Activated naive CD4-positive, alpha-beta T cell treated with anti-CD3 and anti-CD28 coated beads, Interleukin-2, amount 50 U/mL, for 72 hours (primary cell): ENCODE data around the gene TMEM119. TPM values are rescaled to one million over a fixed set of nuclear protein-coding genes. Genes with fewer than 3 reads are reported as not detected.
A peak's percentile ranks its signal among the peaks of the same experiment; 100 is the strongest.
"Not testable (repeated sequence)": the region's sequence is repeated elsewhere in the genome, so short reads cannot be mapped to it uniquely, and the experiment has no call there.

Source experiments
- ATAC-seq, 2 donors: fragments of 150-1000 bp; cut with Tn5 transposase; 2 replicates each; pipeline ENCODE4 v1.10.0; 2021; ENCODE audit warnings: mild to moderate bottlenecking in 2 of 2, moderate library complexity in 2 of 2
- DNase-seq, 2 donors: peaks; one replicate each; pipeline ENCODE4 v3.0.0; 2021 to 2022; ENCODE audit warnings: low spot score in 2 of 2
- H3K27ac Mint-ChIP-seq, 2 donors: one replicate each; pipeline ENCODE4 v1.8.0; 2022; ENCODE audit warnings: mild to moderate bottlenecking in 2 of 2, mixed read lengths in 2 of 2
- H3K36me3 Mint-ChIP-seq, 2 donors: one replicate each; pipeline ENCODE4 v1.8.0; 2022; ENCODE audit warnings: mixed read lengths in 2 of 2
- H3K9me3 Mint-ChIP-seq, 2 donors: one replicate each; pipeline ENCODE4 v1.8.0; 2022; ENCODE audit warnings: mixed read lengths in 2 of 2
- total RNA-seq, 2 donors: library from RNA; stranded (reverse); gene quantifications; one replicate each; pipeline ENCODE4 v1.2.3, GENCODE V29; 2022

TMEM119 gene
- total RNA-seq, 2 donors from 2014 or later: 0.09 TPM; not detected in 1

GRCh38 chr12:108637222-108637971 is 39.5 kb upstream of the TMEM119 start:
- no peak for DNase-seq
- no peak overlapping the region for H3K27ac Mint-ChIP-seq
- no peaks in the 10 kb centered on the region for H3K9me3 Mint-ChIP-seq
- peaks cover 9 to 12% of the 10 kb centered on the region in 2 donors for H3K36me3 Mint-ChIP-seq
- ATAC-seq: no peak

GRCh38 chr12:108635997-108636808 is 38.3 kb upstream of the TMEM119 start:
- H3K27ac Mint-ChIP-seq: peak overlapping the region in 1 of 2 donors; percentile 91
- DNase-seq (no peak), ATAC-seq (no peak)
- peaks cover 17 to 21% of the 10 kb centered on the region in 2 donors for H3K36me3 Mint-ChIP-seq
- no peaks in the 10 kb centered on the region for H3K9me3 Mint-ChIP-seq

DNA sequence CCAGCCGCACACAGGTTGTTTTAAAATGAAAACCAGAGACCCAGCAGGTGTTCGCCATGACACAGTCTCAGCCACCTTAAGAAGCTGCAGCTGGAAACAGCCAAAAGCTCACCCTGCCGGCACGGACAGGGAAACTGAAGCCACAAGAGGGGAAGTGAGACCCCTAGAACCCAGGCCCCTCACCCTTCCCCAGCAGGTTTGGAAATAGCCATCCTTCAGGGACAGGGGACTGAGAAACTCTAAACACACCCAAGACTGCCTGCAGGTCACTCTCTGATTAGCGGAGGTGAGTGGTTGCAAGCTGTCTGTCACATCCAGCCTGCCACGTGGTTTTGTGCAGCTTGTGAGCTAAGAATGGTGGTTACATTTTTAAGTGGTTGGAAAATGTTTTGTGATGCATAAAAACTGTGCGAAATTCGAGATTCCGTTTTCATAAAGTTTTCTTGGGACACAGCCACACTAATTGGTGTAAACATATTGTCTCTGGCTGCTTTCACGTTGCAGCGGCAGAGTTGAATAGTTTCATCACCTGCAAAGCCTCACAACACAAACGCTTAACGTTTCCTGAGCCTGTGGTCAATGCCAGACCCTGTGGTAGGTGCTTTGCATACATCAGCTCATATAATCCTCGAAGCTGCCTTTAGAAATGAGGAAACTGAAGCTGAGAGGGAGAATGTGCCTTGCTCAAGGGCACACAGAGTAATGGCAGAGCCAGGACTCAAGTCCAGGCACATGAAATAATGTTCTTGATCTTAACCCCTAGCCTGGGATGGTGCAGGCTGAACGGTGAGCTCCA is 37.5 kb upstream of the TMEM119 start:
- peak overlapping the region; percentile 91 to 98 for H3K27ac Mint-ChIP-seq
- peaks cover 0 to 3% of the 10 kb centered on the region in 2 donors for H3K9me3 Mint-ChIP-seq
- peaks cover 18 to 21% of the 10 kb centered on the region in 2 donors for H3K36me3 Mint-ChIP-seq
- peak in 1 of 2 donors; percentile 55 for DNase-seq
- ATAC-seq: peak; percentile 25 to 50

- Mint-ChIP-seq H3K36me3 (peaks cover 23 to 26% of the 10 kb centered on the region in 2 donors), H3K27ac (peak overlapping the region; percentile 91 to 98), H3K9me3 (peaks cover 0 to 3% of the 10 kb centered on the region in 2 donors)
- DNase-seq (peak in 1 of 2 donors; percentile 74), ATAC-seq (peak; percentile 8 to 36)
These were observed 36.5 kb upstream of the TMEM119 start for GRCh38 chr12:108634341-108634751.

DNA sequence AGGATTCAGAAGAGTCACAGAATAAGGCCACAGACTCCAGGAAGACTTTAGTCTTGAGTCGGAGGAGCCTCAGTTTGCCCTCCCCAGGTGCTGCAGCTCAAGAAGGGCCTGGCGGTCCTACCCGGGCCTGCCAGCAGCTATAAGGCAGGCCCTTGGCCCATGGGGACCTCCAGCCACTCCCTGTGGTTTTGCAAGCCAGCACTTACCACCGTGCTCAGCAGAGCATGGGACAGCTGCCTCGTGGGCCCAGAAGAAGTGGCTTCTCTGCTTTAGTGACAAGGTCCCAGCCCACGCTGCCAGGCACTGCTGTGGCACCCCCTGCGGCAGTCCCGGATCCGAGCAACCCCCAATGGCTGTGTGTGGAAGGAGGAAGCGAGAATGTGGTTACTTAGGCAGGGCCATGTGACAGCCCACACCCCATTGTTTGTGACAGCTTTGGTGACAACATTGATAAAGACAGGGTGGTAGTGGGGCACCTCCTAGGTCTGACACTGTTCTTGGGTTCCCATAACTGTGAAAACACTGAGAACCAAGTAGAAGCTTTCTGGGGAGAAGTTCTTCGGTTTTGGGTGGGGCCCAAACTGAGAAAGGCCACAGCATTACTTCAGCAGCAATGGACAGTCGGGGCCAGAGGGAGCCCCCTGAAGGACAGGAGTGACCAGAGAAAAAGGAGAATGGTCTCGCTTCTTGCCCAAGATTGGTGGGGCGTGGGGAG is 35.8 kb upstream of the TMEM119 start, which contains the start of gene SELPLG:
Gene SELPLG (minus strand): TSS at position 361 of the 715 bp plus-strand sequence. CDS start 9,587 bp downstream, outside the sequence.
- peak; percentile 69 to 86 for DNase-seq
- peak; percentile 60 to 68 for ATAC-seq
- H3K27ac Mint-ChIP-seq: peak within 1 kb of the TSS; percentile 91 to 98
- peaks cover 24 to 29% of the 10 kb centered on the region in 2 donors for H3K36me3 Mint-ChIP-seq
- peaks cover 0 to 3% of the 10 kb centered on the region in 2 donors for H3K9me3 Mint-ChIP-seq

- H3K36me3 Mint-ChIP-seq: peaks cover 30 to 35% of the 10 kb centered on the region in 2 donors
- DNase-seq (peak in 1 of 2 donors; percentile 50), ATAC-seq (no peak)
- peak overlapping the region; percentile 91 to 98 for H3K27ac Mint-ChIP-seq
- H3K9me3 Mint-ChIP-seq: peaks cover 0 to 3% of the 10 kb centered on the region in 2 donors
These were observed 35.2 kb upstream of the TMEM119 start for GRCh38 chr12:108633081-108633533.

- Mint-ChIP-seq H3K36me3 (peaks cover 30 to 35% of the 10 kb centered on the region in 2 donors), H3K27ac (peak overlapping the region; percentile 91 to 99)
- ATAC-seq, H3K9me3 Mint-ChIP-seq: not testable (repeated sequence)
- peak in 1 of 2 donors; percentile 37 for DNase-seq
These were observed 33.4 kb upstream of the TMEM119 start for GRCh38 chr12:108631261-108631660.

GRCh38 chr12:108630481-108631207 is 32.8 kb upstream of the TMEM119 start:
- peaks cover 0 to 3% of the 10 kb centered on the region in 2 donors for H3K9me3 Mint-ChIP-seq
- H3K36me3 Mint-ChIP-seq: peaks cover 30 to 35% of the 10 kb centered on the region in 2 donors
- DNase-seq: peak in 1 of 2 donors; percentile 62
- ATAC-seq: peak in 1 of 2 donors; percentile 19
- peak overlapping the region; percentile 91 to 99 for H3K27ac Mint-ChIP-seq

GRCh38 chr12:108629824-108630476 is 32.1 kb upstream of the TMEM119 start:
- H3K36me3 Mint-ChIP-seq: peaks cover 30 to 39% of the 10 kb centered on the region in 2 donors
- H3K27ac Mint-ChIP-seq: peak overlapping the region; percentile 91 to 99
- peaks cover 0 to 3% of the 10 kb centered on the region in 2 donors for H3K9me3 Mint-ChIP-seq
- DNase-seq: peak in 1 of 2 donors; percentile 73
- peak; percentile 50 to 55 for ATAC-seq

- H3K36me3 Mint-ChIP-seq: peaks cover 30 to 43% of the 10 kb centered on the region in 2 donors
- H3K9me3 Mint-ChIP-seq: peaks cover 0 to 3% of the 10 kb centered on the region in 2 donors
- peak overlapping the region; percentile 91 to 99 for H3K27ac Mint-ChIP-seq
- ATAC-seq: no peak
- DNase-seq: no peak
These were observed 31.3 kb upstream of the TMEM119 start for GRCh38 chr12:108629151-108629550.

GRCh38 chr12:108627134-108627920 is 29.4 kb upstream of the TMEM119 start:
- peak overlapping the region; percentile 91 to 99 for H3K27ac Mint-ChIP-seq
- DNase-seq (no peak), ATAC-seq (no peak)
- peaks cover 29 to 48% of the 10 kb centered on the region in 2 donors for H3K36me3 Mint-ChIP-seq
- peaks cover 0 to 3% of the 10 kb centered on the region in 2 donors for H3K9me3 Mint-ChIP-seq

- no peak for ATAC-seq
- H3K9me3 Mint-ChIP-seq: no peaks in the 10 kb centered on the region
These were observed 27.3 kb upstream of the TMEM119 start for GRCh38 chr12:108625228-108625627.

GRCh38 chr12:108623577-108623976 is 25.7 kb upstream of the TMEM119 start:
- no peak for DNase-seq
- peaks cover 17 to 32% of the 10 kb centered on the region in 2 donors for H3K36me3 Mint-ChIP-seq
- H3K27ac Mint-ChIP-seq: peak overlapping the region in 1 of 2 donors; percentile 85
- H3K9me3 Mint-ChIP-seq: no peaks in the 10 kb centered on the region
- ATAC-seq: no peak

More at GRCh38 chr12:108625228-108625627, 27.3 kb upstream of the TMEM119 start:
- no peak for DNase-seq
- H3K36me3 Mint-ChIP-seq: peaks cover 23 to 41% of the 10 kb centered on the region in 2 donors
- peak overlapping the region in 1 of 2 donors; percentile 91 for H3K27ac Mint-ChIP-seq
